Measurements from ENCODE around the gene EXOC6B. TPM values are rescaled to one million over a fixed set of nuclear protein-coding genes. Genes with fewer than 3 reads are reported as not detected.

Gene EXOC6B
- total and polyA plus RNA-seq, 10 of the 15 experiments (the other 5 are each of a cell fraction or from before 2014, with no cell fraction given) = 0.23 to 2.2 (median 1.2) TPM

DNA sequence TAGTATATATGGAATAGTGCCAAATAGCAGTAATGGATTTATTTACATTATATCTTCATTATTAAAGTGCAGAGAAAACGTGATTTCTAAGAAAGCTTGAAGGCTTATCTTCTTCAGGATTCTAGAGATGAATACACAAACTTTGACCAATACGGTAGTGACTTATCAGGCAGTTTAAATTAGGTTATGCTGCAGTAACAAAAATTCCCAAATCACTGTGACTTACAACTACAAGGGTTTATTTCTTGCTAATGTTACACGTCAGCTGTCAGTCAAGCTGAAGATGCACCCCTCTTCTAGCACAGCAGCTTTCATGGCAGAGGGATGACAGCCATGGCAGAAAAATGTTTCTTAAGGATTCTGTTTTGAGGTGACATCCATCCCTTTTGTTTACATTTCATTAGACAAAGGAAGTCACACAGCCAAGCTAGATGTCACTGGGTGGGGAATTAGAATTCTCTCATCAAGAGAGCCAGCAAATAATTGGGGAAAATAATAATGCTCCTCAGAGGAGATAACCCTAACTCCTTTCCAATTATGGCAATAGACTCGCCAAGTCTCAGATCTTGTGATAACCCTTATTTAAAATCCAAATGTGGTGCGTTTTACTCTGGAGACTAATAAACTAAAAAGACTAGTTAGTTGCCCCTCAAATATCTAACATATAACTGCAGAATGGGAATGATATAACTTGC is 409.9 kb downstream of the EXOC6B start:
- Histone ChIP-seq H3K36me3 (ENCODE audit: control insufficient read depth in 2 of 2, insufficient read depth in 2 of 2, low read length in 1 of 2) (no peaks in the 10 kb centered on the region), H3K4me2 (ENCODE audit: control insufficient read depth, insufficient read depth) (no peak overlapping the region), H3K27me3 (replicated peaks in 1 of 2; ENCODE audit: control insufficient read depth in 2 of 2, insufficient read depth in 2 of 2, low read length in 1 of 2) (no peaks in the 10 kb centered on the region), H4K20me1 (ENCODE audit: control insufficient read depth, insufficient read depth) (no peaks in the 10 kb centered on the region), H2AFZ (ENCODE audit: control insufficient read depth, low read depth, low read length) (no peak overlapping the region), H3K27ac (ENCODE audit: control insufficient read depth, insufficient read depth) (no peak overlapping the region), H3K4me3 (no peak overlapping the region), H3K9me3 (replicated peaks; ENCODE audit: control insufficient read depth, insufficient read depth, low read length) (no peaks in the 10 kb centered on the region), H3K9ac (ENCODE audit: control insufficient read depth, insufficient read depth, low read length) (no peak overlapping the region), H3K4me1 (ENCODE audit: control insufficient read depth, insufficient read depth, low read length) (no peaks in the 10 kb centered on the region), H3K79me2 (ENCODE audit: control insufficient read depth, insufficient read depth, low read length) (no peaks in the 10 kb centered on the region)
- TF ChIP-seq ATF7 (IDR thresholded peaks at IDR 0.05; ENCODE audit: low read depth) = no peak
- no peak for TF ChIP-seq ZBED1 (IDR thresholded peaks at IDR 0.05; ENCODE audit: borderline replicate concordance)
- TF ChIP-seq PAX5 (IDR thresholded peaks at IDR 0.05; ENCODE audit: borderline replicate concordance, low read depth, low read length) = no peak
- TF ChIP-seq, protein P1, sequence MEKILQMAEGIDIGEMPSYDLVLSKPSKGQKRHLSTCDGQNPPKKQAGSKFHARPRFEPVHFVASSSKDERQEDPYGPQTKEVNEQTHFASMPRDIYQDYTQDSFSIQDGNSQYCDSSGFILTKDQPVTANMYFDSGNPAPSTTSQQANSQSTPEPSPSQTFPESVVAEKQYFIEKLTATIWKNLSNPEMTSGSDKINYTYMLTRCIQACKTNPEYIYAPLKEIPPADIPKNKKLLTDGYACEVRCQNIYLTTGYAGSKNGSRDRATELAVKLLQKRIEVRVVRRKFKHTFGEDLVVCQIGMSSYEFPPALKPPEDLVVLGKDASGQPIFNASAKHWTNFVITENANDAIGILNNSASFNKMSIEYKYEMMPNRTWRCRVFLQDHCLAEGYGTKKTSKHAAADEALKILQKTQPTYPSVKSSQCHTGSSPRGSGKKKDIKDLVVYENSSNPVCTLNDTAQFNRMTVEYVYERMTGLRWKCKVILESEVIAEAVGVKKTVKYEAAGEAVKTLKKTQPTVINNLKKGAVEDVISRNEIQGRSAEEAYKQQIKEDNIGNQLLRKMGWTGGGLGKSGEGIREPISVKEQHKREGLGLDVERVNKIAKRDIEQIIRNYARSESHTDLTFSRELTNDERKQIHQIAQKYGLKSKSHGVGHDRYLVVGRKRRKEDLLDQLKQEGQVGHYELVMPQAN (conservative IDR thresholded peaks at IDR 0.05) = no peak
- no peak for TF ChIP-seq CREB1 (IDR thresholded peaks at IDR 0.05; ENCODE audit: low read depth)
- TF ChIP-seq TAF1 (IDR thresholded peaks at IDR 0.05; ENCODE audit: borderline replicate concordance, low read depth, low read length) = no peak
- TF ChIP-seq RUNX3 (IDR thresholded peaks at IDR 0.05; ENCODE audit: low read length) = no peak
- TF ChIP-seq, protein P2, sequence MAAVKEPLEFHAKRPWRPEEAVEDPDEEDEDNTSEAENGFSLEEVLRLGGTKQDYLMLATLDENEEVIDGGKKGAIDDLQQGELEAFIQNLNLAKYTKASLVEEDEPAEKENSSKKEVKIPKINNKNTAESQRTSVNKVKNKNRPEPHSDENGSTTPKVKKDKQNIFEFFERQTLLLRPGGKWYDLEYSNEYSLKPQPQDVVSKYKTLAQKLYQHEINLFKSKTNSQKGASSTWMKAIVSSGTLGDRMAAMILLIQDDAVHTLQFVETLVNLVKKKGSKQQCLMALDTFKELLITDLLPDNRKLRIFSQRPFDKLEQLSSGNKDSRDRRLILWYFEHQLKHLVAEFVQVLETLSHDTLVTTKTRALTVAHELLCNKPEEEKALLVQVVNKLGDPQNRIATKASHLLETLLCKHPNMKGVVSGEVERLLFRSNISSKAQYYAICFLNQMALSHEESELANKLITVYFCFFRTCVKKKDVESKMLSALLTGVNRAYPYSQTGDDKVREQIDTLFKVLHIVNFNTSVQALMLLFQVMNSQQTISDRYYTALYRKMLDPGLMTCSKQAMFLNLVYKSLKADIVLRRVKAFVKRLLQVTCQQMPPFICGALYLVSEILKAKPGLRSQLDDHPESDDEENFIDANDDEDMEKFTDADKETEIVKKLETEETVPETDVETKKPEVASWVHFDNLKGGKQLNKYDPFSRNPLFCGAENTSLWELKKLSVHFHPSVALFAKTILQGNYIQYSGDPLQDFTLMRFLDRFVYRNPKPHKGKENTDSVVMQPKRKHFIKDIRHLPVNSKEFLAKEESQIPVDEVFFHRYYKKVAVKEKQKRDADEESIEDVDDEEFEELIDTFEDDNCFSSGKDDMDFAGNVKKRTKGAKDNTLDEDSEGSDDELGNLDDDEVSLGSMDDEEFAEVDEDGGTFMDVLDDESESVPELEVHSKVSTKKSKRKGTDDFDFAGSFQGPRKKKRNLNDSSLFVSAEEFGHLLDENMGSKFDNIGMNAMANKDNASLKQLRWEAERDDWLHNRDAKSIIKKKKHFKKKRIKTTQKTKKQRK (IDR thresholded peaks at IDR 0.05; ENCODE audit: low read depth, low read length) = no peak
- TF ChIP-seq NBN (IDR thresholded peaks at IDR 0.05) = no peak
- no peak for TF ChIP-seq MTA2 (IDR thresholded peaks at IDR 0.05; ENCODE audit: low read depth)
- no peak for TF ChIP-seq NFXL1 (IDR thresholded peaks at IDR 0.05; ENCODE audit: borderline replicate concordance)
- no peak for TF ChIP-seq NRF1 (conservative IDR thresholded peaks at IDR 0.05; ENCODE audit: low read depth, low read length)
- TF ChIP-seq KDM1A (IDR thresholded peaks at IDR 0.05; ENCODE audit: borderline replicate concordance) = no peak
- TF ChIP-seq SUZ12 (IDR thresholded peaks at IDR 0.05; ENCODE audit: unreplicated experiment) = no peak
- no TSS peak for BruUV-seq (replicated peaks)
- ChIA-PET SMC1A (ENCODE audit: uncharacterized antibody, unreplicated experiment) (no interaction called here), RAD21 (ENCODE audit: unreplicated experiment) (no interaction called here), CTCF (no interaction called here), POLR2A (no interaction called here)
- no peak for DNase-seq (ENCODE audit: low read depth, low spot score)
- no peak for ATAC-seq
- intact Hi-C loops (cut with micrococcal nuclease; ENCODE audit: unreplicated experiment) (no loop called here), in situ Hi-C loops (cut with MboI) (no loop called here)
- FAIRE-seq = no peak
- WGBS (ENCODE audit: insufficient coverage, insufficient replicate concordance, low lambda C conversion rate, missing lambda C conversion rate) = 38% methylated on average over 5 of the region's 5 CpGs

Measured in GM12878 (cell line).